Non-pigmented ciliary epithelial cell (primary cell): Measurements from ENCODE around the gene ATP5IF1.

ENCODE experiments used
- DNase-seq: peaks from one replicate; pipeline ENCODE4 v3.0.0-alpha.2; 2010; ENCODE audit warnings: low read depth

ATP5IF1 gene

DNA sequence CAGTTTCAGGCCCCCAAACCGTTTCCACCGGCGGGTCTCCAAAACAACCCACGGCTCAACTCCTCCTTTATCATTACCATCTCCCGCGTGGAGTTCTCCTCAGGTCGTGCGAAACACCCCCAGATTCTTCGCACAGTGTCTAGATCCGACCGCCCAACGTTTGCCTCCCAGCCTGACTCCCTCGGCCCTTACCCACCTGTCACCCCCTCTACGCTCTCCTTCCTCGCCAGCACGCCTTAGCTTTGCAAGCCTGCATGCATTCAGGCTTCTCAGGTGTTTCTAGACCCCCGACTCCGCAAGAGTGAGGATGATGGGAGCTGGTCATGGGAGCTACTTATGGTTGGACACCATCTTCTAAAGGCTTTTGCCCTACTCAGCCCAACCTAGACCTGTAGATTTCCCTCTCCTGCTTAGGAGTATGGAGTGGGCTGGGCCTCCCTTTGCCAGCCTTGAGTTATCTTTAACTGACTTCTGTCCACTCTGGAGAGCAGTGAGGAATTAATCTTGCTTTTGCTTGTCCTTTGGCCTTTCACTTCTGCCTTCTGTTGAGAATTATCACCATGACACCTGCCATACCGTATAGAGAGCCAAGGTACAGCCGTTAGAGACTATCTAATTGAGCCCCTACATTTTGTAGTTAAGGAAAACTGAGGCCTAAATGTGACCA, 865 bp downstream of the ATP5IF1 start:
- DNase-seq: no peak

DNA sequence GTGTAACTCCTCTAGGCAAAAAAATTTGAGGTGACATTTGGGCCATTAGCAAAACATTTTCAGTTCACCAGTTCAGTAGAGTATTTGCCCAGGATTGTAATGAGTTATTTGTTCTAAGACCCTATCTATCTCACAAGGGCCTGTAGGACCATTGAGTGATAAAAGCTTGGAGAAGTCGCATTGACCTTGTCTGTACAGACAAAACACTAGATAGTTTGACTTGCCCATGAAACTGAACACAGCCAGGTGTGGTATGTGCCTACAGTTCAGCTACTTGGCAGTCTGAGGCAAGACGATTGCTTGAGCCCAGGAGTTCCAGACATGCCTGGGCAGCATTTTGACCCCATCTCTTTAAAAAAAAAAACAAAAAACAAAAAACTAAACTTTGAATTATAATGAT, 3.1 kb downstream of the ATP5IF1 start:
- no peak for DNase-seq

GRCh38 chr1:28240024-28240423, 4.1 kb downstream of the ATP5IF1 start:
- no peak for DNase-seq

GRCh38 chr1:28241638-28242241, 5.8 kb downstream of the ATP5IF1 start:
- DNase-seq: no peak

DNA sequence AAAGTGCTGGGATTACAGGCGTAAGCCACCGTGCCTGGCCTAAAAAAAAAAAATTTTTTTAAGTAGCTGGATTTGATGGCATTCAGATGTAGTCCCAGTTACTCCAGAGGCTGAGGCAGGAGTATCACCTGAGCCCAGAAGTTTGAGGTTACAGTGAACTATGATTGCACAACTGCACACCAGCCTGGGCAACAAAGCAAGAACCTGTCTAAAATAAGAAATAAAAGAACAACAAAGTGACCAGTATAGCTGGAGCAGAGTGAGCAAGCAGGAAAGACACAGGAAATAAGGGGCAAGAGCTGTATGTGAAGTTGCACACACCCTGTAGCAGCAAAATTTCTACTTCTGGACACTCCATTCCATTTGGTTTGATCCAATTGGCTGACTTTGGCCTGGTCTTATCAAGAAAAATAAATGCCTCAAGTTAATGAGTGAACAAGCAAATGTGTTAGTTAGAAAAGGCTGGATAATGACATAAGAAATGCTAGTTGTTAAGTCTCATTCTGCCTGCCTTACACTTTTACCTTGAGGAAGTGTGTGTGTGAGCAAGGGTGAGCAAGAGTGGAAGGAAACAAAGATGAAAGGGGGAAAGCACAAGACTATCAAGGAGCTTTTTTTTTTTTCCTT, 7.9 kb downstream of the ATP5IF1 start:
- DNase-seq: no peak

GRCh38 chr1:28244549-28245251, 8.8 kb downstream of the ATP5IF1 start:
- DNase-seq: no peak

- no peak for DNase-seq
These were observed 10.5 kb downstream of the ATP5IF1 start for GRCh38 chr1:28246427-28246832.

GRCh38 chr1:28247612-28248272, 11.8 kb downstream of the ATP5IF1 start:
- DNase-seq: no peak

GRCh38 chr1:28248273-28249012, 12.5 kb downstream of the ATP5IF1 start:
- DNase-seq: no peak

- no peak for DNase-seq
These were observed 13.3 kb downstream of the ATP5IF1 start for GRCh38 chr1:28249013-28249865.

GRCh38 chr1:28249866-28250295, 14.0 kb downstream of the ATP5IF1 start:
- DNase-seq: no peak

- no peak for DNase-seq
These were observed 20.4 kb downstream of the ATP5IF1 start for GRCh38 chr1:28256197-28256827.

DNA sequence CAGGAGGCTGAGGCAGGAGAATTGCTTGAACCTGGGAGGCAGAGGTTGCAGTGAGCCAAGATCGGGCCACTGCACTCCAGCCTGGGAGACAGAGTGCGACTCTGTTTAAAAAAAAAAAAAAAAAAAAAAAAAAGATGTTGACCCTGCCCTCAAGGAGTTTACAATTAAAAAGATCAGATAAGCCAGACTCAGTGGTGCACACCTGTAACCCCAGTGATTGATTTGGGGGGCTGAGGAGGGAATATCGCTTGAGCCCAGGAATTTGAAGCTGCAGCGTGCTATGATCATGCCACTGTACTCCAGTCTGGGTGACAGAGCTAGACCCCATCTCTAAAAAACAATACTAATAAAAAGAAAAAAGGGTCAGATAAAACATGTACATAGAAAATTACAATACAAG, 21.8 kb downstream of the ATP5IF1 start:
- no peak for DNase-seq

DNA sequence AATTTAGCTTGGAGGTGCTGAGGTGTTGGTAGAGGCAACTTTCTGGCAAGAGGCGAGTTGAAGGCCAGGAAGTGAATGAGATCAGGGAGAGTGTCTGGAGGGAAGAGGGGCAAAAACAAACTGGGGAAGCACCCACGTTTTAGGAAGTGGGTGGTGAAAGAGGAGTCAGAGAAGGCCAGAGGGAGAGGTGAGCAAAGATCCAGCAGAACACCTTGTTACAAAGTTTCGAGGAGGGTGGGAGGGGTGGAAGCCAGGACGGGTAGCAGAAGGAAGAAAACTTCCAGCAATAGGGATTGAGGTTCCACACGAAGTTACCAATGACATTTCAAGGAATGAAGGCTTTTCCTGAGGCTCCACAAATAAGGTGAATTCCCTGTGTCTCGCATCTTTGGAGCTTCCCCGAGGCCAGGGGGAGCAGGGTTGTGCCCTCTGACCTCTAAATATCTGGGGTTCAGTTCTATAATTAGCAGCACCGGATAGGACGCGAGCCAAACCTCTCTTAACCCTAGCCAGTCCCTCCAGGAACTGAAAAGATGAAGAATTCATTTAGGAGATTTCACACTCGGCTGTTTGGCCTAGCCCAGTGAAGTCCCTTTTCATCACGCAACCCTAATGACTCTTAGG, 22.8 kb downstream of the ATP5IF1 start:
- no peak for DNase-seq

DNA sequence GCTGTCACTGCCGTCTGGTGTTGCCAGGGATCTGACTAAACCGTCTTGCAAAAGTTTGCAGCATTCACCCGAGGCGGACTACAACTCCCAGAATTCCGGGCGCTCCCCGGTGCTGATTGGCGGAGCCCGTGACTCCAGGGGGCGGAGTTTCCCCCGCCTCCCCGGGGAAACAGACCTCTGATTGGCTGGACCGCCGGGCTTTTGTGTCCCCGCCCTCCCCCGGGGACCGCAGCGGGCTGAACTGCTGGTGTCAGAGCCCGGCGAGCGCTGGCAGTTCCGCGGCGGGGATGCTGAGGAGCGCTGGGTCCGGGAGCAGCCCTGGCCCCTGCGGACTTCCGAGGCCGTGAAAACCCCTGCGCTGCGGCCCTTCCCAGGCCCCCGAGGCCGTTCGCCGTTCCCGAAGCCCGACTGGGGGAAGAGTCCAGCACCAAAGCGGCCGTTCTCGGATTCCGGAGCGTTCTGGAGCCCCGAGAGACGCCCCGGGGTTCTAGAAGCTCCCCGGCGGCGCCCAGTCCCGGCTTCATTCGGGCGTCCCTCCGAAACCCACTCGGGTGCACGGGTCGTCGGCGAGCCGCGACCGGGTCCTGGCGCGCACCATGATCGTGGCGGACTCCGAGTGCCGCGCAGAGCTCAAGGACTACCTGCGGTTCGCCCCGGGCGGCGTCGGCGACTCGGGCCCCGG, 23.5 kb downstream of the ATP5IF1 start, which contains the start of gene SESN2:
Gene SESN2, plus strand, starts transcription at position 267 of the 682 bp plus-strand sequence. Its CDS starts 330 bp downstream, at position 597.
- DNase-seq: peak; percentile 93

GRCh38 chr1:28259934-28260802, 24.2 kb downstream of the ATP5IF1 start:
- DNase-seq: peak; percentile 60

- DNase-seq: no peak
These were observed 24.9 kb downstream of the ATP5IF1 start for GRCh38 chr1:28260803-28261174.

DNA sequence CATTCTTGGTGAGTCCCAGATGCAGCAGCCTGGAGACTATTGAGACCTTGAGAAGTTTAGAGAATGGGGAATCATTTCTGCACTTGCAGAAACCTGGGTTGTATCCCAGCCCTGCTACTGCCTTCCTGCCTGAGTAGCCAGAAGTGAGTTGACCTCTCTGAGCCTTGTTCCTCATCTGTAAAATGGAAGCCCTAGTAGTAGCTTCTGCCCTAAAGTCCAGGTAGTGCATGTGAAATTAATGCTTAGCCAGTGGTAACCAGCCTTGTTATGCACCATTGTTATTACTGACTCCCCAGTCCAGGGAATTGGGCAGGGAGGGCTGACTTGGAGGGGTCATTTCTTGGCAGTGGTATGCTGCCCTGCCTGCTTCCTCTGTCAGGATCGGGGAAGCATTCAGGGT, 29.0 kb downstream of the ATP5IF1 start:
- DNase-seq: no peak
